Bone marrow (tissue), 2 donors: ENCODE data around the gene ISYNA1.
"Not testable (repeated sequence)": the region's sequence is repeated elsewhere in the genome, so short reads cannot be mapped to it uniquely, and the experiment has no call there.

Experiments used
- DNase-seq, 2 donors: peaks; one replicate each; lab custom pipeline; 2025; lab: John Stamatoyannopoulos, UW

ISYNA1 gene

GRCh38 chr19:18419195-18419698 lies 18.7 kb downstream of the ISYNA1 start, which contains the start of gene SSBP4:
TSS of gene SSBP4 (plus strand) at chr19:18419398. CDS start at chr19:18419649, 251 bp downstream.
- peak; percentile 41 to 65 for DNase-seq

- peak in 1 of 2 donors; percentile 65 for DNase-seq
Observed at GRCh38 chr19:18418483-18419194, 19.3 kb downstream of the ISYNA1 start.

GRCh38 chr19:18418029-18418482 lies 19.9 kb downstream of the ISYNA1 start:
- peak in 1 of 2 donors; percentile 26 for DNase-seq

GRCh38 chr19:18417250-18418028 lies 20.5 kb downstream of the ISYNA1 start:
- peak in 1 of 2 donors; percentile 72 for DNase-seq

GRCh38 chr19:18416778-18417249 lies 21.1 kb downstream of the ISYNA1 start:
- peak; percentile 70 to 83 for DNase-seq

- DNase-seq = peak; percentile 17 to 62
Observed at GRCh38 chr19:18415178-18415867, 22.6 kb downstream of the ISYNA1 start.

- DNase-seq = no peak
Observed at GRCh38 chr19:18414504-18415177, 23.3 kb downstream of the ISYNA1 start.

GRCh38 chr19:18412610-18413239 lies 25.2 kb downstream of the ISYNA1 start:
- no peak for DNase-seq

GRCh38 chr19:18408053-18408476 lies 29.9 kb downstream of the ISYNA1 start:
- DNase-seq = peak in 1 of 2 donors; percentile 46

GRCh38 chr19:18406749-18407148 lies 31.2 kb downstream of the ISYNA1 start:
- no peak for DNase-seq

GRCh38 chr19:18405754-18406153 lies 32.2 kb downstream of the ISYNA1 start:
- not testable (repeated sequence) for DNase-seq

- not testable (repeated sequence) for DNase-seq
Observed at GRCh38 chr19:18402455-18403248, 35.3 kb downstream of the ISYNA1 start.

GRCh38 chr19:18401580-18402112 lies 36.3 kb downstream of the ISYNA1 start:
- peak; percentile 28 to 87 for DNase-seq

- no peak for DNase-seq
Observed at GRCh38 chr19:18399008-18399407, 38.9 kb downstream of the ISYNA1 start.

- DNase-seq = peak; percentile 53 to 82
Observed at GRCh38 chr19:18397242-18398202, 40.4 kb downstream of the ISYNA1 start, which contains the start of gene LRRC25. TSS of gene LRRC25 (minus strand) at chr19:18397622. CDS start at chr19:18396963, 659 bp downstream.

GRCh38 chr19:18396471-18397241 lies 41.3 kb downstream of the ISYNA1 start:
- no peak for DNase-seq

GRCh38 chr19:18393836-18394235 lies 44.1 kb downstream of the ISYNA1 start:
- peak in 1 of 2 donors; percentile 26 for DNase-seq

GRCh38 chr19:18392926-18393325 lies 45.0 kb downstream of the ISYNA1 start:
- no peak for DNase-seq
